ENCODE results near the gene CDK5RAP2. TPM values are rescaled to one million over a fixed set of nuclear protein-coding genes. Genes with fewer than 3 reads are reported as not detected.
"Not testable (repeated sequence)": the region's sequence is repeated elsewhere in the genome, so short reads cannot be mapped to it uniquely, and the experiment has no call there.

The CDK5RAP2 gene
- total RNA-seq, 6 experiments from 2014 or later = 25.9 to 61.6 (median 34.7) TPM

DNA sequence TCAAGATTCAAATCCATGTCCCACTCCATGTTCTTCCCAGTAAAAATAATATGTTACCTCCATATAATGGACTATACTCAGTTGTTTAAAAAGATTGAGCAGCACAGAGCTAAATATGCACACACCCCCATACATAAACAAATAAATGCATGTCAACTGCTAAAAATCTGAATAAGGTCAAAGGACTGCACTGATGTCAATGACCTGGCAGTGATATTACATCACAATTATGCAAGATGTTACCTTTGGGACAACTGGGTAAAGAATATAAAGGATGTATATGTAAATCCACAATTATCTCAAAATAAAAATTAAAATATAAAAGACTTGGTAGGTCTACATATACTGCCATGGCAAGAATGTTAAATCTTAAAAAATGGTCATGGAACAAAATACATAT, 57.9 kb downstream of the CDK5RAP2 start:
- H3K4me3 ChIP-seq = no peak overlapping the region
- TF ChIP-seq, protein P1, sequence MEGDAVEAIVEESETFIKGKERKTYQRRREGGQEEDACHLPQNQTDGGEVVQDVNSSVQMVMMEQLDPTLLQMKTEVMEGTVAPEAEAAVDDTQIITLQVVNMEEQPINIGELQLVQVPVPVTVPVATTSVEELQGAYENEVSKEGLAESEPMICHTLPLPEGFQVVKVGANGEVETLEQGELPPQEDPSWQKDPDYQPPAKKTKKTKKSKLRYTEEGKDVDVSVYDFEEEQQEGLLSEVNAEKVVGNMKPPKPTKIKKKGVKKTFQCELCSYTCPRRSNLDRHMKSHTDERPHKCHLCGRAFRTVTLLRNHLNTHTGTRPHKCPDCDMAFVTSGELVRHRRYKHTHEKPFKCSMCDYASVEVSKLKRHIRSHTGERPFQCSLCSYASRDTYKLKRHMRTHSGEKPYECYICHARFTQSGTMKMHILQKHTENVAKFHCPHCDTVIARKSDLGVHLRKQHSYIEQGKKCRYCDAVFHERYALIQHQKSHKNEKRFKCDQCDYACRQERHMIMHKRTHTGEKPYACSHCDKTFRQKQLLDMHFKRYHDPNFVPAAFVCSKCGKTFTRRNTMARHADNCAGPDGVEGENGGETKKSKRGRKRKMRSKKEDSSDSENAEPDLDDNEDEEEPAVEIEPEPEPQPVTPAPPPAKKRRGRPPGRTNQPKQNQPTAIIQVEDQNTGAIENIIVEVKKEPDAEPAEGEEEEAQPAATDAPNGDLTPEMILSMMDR (IDR thresholded peaks at IDR 0.05) = no peak
- TF ChIP-seq POLR2A (IDR thresholded peaks at IDR 0.05) = no peak
- H3K4me1 ChIP-seq = peaks cover 0 to 18% (median 4%) of the 10 kb centered on the region in 4 donors
- no peaks in the 10 kb centered on the region for H3K27me3 ChIP-seq
- ATAC-seq (peak; percentile 67 to 76 (median 72)), DNase-seq (no peak)
- intact Hi-C loops (cut with DNase I) = no loop called here
- no peaks in the 10 kb centered on the region for H3K9me3 ChIP-seq
- peaks cover 0 to 29% (median 12%) of the 10 kb centered on the region in 4 donors for H3K36me3 ChIP-seq
- peak overlapping the region in 1 of 3 donors; percentile 38 for H3K27ac ChIP-seq

DNA sequence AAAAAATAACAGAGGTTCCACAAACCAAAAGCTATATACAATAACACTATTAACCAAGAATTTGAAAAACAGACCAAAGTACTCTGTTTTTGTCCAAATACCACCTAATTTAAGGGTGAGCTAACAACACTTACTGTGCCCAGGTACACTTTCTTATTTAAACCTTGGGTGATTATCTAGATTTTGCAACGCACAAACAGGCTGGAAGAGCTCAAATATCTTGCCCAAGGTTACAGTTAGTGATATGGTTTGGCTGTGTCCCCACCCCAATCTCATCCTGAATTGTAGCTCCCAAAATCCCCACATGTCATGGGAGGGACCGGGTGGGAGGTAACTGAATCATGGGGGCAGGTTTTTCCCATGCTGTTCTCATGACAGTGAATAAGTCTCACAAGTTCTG, 58.9 kb downstream of the CDK5RAP2 start:
- ATAC-seq (peak; percentile 49 to 74 (median 70)), DNase-seq (no peak)
- peaks cover 0 to 28% (median 9%) of the 10 kb centered on the region in 4 donors for H3K36me3 ChIP-seq
- 40% methylated on average over 2 of the region's 2 CpGs for WGBS (ENCODE audit: insufficient coverage, low coverage, low lambda C conversion rate, missing lambda C conversion rate)
- intact Hi-C loops (cut with DNase I) = no loop called here
- H3K27ac ChIP-seq = peak overlapping the region in 1 of 3 donors; percentile 38
- no peak overlapping the region for H3K4me3 ChIP-seq
- TF ChIP-seq, protein P1 (IDR thresholded peaks at IDR 0.05) = no peak
- no peak for TF ChIP-seq POLR2A (IDR thresholded peaks at IDR 0.05)
- peaks cover 0 to 18% (median 4%) of the 10 kb centered on the region in 4 donors for H3K4me1 ChIP-seq
- H3K9me3 ChIP-seq = no peaks in the 10 kb centered on the region
- H3K27me3 ChIP-seq = no peaks in the 10 kb centered on the region

DNA sequence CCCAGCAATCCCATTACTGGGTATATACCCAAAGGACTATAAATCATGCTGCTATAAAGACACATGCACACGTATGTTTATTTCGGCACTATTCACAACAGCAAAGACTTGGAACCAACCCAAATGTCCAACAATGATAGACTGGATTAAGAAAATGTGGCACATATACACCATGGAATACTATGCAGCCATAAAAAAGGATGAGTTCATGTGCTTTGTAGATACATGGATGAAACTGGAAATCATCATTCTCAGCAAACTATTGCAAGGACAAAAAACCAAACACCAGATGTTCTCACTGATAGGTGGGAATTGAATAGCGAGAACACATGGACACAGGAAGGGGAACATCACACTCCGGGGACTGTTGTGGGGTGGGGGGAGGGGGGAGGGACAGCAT, 64.0 kb downstream of the CDK5RAP2 start:
- H3K4me1 ChIP-seq; intact Hi-C loops (cut with DNase I); DNase-seq; ATAC-seq; H3K27me3 ChIP-seq; H3K9me3 ChIP-seq; H3K27ac ChIP-seq; H3K4me3 ChIP-seq: not testable (repeated sequence)
- peaks cover 4 to 25% (median 12%) of the 10 kb centered on the region in 4 donors for H3K36me3 ChIP-seq
- 83% methylated on average over 2 of the region's 4 CpGs for WGBS (ENCODE audit: insufficient coverage, low coverage, low lambda C conversion rate, missing lambda C conversion rate)

DNA sequence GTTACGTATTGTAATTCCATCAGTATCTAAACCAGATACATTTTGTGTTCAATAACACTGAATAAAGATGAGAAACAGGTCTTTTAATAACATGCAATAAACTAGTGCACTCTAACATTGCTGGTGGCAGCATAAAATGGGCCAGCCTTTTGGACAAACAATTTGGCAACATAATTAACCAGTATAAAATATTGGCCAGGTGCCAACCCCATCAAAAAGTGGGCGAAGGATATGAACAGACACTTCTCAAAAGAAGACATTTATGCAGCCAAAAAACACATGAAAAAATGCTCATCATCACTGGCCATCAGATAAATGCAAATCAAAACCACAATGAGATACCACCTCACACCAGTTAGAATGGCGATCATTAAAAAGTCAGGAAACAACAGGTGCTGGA, 64.5 kb downstream of the CDK5RAP2 start:
- peaks cover 4 to 25% (median 12%) of the 10 kb centered on the region in 4 donors for H3K36me3 ChIP-seq
- H3K4me3 ChIP-seq; ATAC-seq; H3K27me3 ChIP-seq; H3K9me3 ChIP-seq; intact Hi-C loops (cut with DNase I); H3K27ac ChIP-seq; DNase-seq; H3K4me1 ChIP-seq: not testable (repeated sequence)
- 90% methylated on average over 2 of the region's 3 CpGs for WGBS (ENCODE audit: insufficient coverage, low coverage, low lambda C conversion rate, missing lambda C conversion rate)

DNA sequence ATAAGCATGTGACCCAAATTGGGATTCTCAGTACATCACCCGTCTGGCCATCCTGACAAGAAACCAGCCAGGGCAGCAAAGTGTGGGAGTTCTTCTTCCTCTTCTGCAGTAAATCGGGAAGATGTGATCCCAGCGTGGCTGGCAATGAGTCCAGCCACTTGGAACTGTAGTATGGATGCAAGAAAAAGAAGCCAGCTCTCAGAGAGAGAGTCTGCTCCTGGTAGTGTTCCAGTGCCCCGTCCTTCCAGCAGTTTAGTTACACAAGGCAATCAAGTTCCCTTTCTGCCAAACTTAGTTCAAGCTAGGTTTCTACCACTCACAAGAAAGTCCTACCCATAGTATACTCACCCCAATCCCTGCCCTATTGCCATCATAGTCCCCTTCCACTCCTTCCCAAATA, 65.6 kb downstream of the CDK5RAP2 start:
- intact Hi-C loops (cut with DNase I) = no loop called here
- no peak overlapping the region for H3K27ac ChIP-seq
- H3K27me3 ChIP-seq = no peaks in the 10 kb centered on the region
- no peak for ATAC-seq
- 89% methylated on average over 3 of the region's 4 CpGs for WGBS (ENCODE audit: insufficient coverage, low coverage, low lambda C conversion rate, missing lambda C conversion rate)
- no peak for TF ChIP-seq POLR2A (IDR thresholded peaks at IDR 0.05)
- TF ChIP-seq, protein P1 (IDR thresholded peaks at IDR 0.05) = no peak
- H3K4me3 ChIP-seq = no peak overlapping the region
- peaks cover 4 to 25% (median 12%) of the 10 kb centered on the region in 4 donors for H3K36me3 ChIP-seq
- H3K4me1 ChIP-seq = no peaks in the 10 kb centered on the region
- no peak for DNase-seq
- no peaks in the 10 kb centered on the region for H3K9me3 ChIP-seq
